ENCODE measurements around the gene TIMM50. TPM values are rescaled to one million over a fixed set of nuclear protein-coding genes. Genes with fewer than 3 reads are reported as not detected.
"Not testable (repeated sequence)": the region's sequence is repeated elsewhere in the genome, so short reads cannot be mapped to it uniquely, and the experiment has no call there.

The TIMM50 gene
- total RNA-seq, 4 donors from 2014 or later = 25.4 to 61.1 (median 33.2) TPM

DNA sequence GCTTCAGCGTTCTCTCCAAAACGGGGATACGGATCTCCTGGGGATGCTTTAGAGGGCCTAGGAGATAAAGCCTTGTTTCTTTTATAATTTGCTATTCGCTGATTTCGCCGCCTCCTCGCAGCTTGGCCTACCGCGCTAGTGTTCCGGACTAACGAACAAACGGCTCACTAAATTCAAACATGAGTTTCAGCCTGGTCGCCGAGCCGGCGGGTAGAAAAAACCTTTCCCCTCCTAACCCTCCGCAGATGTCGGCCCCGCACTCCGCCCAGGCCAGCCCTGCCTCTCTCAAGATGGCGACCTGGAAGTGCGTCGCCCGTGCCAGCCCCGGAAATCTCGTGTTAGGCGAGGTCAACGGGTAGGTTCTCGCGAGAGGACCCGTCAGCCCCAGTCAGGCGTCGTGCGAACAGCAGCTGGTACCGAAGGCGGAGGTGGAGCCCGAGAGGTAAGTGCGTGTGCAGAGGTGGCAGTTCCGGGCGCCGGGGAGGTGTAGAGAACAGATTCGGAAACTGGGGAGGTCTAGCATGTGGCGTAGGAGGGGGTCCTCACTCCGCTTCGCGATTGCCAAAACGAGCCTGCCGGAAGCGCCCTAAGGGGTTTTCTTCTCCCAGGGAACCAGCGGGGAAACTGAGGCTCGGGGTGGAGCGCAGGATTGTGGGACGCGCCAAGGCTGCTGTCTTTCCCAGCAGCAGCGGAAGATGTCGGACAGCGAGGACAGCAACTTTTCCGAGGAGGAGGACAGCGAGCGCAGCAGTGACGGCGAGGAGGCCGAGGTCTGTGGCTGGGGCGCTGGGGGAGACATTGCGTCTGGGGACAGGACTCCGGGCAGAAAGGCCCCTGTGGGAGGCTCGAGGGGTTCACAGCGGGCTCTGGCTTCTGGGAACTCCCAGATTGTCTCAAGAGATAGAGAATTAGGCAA, 35.2 kb upstream of the TIMM50 start, which contains the start of gene SUPT5H:
Gene SUPT5H (plus strand): TSS at position 387 of the 916 bp plus-strand sequence. CDS start 309 bp downstream, at position 696.
- Histone ChIP-seq H3K27ac (peak within 1 kb of the TSS; percentile 86 to 95 (median 90)), H3K36me3 (no peaks in the 10 kb centered on the region), H3K4me1 (peaks cover 0 to 41% (median 21%) of the 10 kb centered on the region in 4 donors), H3K27me3 (no peaks in the 10 kb centered on the region), H3K9me3 (no peaks in the 10 kb centered on the region), H3K4me3 (peak within 1 kb of the TSS; percentile 86 to 95 (median 90))
- TF ChIP-seq, protein P1, sequence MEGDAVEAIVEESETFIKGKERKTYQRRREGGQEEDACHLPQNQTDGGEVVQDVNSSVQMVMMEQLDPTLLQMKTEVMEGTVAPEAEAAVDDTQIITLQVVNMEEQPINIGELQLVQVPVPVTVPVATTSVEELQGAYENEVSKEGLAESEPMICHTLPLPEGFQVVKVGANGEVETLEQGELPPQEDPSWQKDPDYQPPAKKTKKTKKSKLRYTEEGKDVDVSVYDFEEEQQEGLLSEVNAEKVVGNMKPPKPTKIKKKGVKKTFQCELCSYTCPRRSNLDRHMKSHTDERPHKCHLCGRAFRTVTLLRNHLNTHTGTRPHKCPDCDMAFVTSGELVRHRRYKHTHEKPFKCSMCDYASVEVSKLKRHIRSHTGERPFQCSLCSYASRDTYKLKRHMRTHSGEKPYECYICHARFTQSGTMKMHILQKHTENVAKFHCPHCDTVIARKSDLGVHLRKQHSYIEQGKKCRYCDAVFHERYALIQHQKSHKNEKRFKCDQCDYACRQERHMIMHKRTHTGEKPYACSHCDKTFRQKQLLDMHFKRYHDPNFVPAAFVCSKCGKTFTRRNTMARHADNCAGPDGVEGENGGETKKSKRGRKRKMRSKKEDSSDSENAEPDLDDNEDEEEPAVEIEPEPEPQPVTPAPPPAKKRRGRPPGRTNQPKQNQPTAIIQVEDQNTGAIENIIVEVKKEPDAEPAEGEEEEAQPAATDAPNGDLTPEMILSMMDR (IDR thresholded peaks at IDR 0.05) = peak in 1 of 6 experiments; percentile 6
- TF ChIP-seq POLR2A (IDR thresholded peaks at IDR 0.05) = peak; percentile 88 to 96
- peak; percentile 98 to 99 (median 98) for DNase-seq

DNA sequence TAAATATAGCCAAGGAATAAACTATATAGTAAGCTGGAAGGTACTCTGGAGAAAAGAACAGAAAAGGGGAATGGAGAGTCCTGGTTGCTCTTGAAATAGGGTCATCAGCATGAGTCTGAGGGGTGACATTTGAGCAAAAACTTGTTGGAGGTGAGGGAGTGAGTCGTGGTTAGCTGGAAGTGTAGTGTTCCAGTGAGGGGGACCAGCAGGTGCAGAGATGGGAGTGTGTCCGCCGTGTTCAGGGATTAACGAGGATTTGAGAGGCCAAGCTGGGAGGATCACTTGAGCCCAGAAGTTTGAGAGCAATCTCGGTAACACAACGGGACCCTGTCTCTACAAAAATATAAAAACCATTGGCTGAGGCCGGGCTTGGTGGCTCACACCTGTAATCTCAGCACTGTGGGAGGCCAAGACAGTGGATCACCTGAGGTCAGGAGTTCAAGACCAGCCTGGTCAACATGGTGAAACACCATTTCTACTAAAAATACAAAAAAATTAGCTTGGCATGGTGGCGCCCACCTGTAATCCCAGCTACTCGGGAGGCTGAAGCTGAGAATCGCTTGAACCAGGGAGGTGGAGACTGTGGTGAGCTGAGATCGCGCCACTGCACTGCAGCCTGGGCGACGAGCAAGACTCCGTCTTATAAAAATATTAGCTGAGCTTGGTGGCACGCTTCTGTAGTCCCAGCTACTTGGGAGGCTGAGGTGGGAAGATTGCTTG, 34.1 kb upstream of the TIMM50 start:
- DNase-seq = no peak
- no peaks in the 10 kb centered on the region for H3K9me3 ChIP-seq
- H3K27me3 ChIP-seq = no peaks in the 10 kb centered on the region
- H3K36me3 ChIP-seq = no peaks in the 10 kb centered on the region
- peak overlapping the region; percentile 86 to 95 (median 90) for H3K4me3 ChIP-seq
- peaks cover 0 to 35% (median 21%) of the 10 kb centered on the region in 4 donors for H3K4me1 ChIP-seq
- no peak for TF ChIP-seq POLR2A (IDR thresholded peaks at IDR 0.05)
- TF ChIP-seq, protein P1 (IDR thresholded peaks at IDR 0.05) = no peak
- peak overlapping the region in 3 of 4 donors; percentile 90 to 95 (median 91) for H3K27ac ChIP-seq

DNA sequence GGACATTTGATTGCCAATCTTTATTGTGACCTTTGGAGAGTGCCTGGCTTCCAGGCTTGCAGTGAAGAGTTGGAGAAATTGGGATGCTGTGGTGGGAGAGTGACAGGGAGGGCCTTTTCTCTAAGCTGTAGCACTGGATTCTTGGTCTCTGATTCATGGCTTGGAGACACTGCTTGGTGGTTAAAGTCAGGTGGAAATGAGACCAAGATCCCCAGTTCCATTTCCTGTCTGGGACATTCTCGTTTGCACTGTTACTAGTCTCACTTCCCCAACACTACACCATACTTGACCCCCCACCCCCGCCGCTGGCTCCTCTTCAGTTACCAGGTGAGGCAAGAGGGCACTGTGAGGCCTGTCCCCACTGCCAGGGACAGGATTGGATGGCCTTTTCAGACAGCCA, 32.4 kb upstream of the TIMM50 start:
- DNase-seq = peak in 2 of 3 donors; percentile 60 to 77
- Histone ChIP-seq H3K27ac (peak overlapping the region in 1 of 4 donors; percentile 33), H3K27me3 (no peaks in the 10 kb centered on the region), H3K4me3 (peak overlapping the region in 1 of 4 donors; percentile 13), H3K4me1 (peaks cover 0 to 35% (median 21%) of the 10 kb centered on the region in 4 donors), H3K36me3 (peaks cover 0 to 7% (median 0%) of the 10 kb centered on the region in 3 donors), H3K9me3 (no peaks in the 10 kb centered on the region)
- TF ChIP-seq, protein P1 (IDR thresholded peaks at IDR 0.05) = no peak
- TF ChIP-seq POLR2A (IDR thresholded peaks at IDR 0.05) = no peak

DNA sequence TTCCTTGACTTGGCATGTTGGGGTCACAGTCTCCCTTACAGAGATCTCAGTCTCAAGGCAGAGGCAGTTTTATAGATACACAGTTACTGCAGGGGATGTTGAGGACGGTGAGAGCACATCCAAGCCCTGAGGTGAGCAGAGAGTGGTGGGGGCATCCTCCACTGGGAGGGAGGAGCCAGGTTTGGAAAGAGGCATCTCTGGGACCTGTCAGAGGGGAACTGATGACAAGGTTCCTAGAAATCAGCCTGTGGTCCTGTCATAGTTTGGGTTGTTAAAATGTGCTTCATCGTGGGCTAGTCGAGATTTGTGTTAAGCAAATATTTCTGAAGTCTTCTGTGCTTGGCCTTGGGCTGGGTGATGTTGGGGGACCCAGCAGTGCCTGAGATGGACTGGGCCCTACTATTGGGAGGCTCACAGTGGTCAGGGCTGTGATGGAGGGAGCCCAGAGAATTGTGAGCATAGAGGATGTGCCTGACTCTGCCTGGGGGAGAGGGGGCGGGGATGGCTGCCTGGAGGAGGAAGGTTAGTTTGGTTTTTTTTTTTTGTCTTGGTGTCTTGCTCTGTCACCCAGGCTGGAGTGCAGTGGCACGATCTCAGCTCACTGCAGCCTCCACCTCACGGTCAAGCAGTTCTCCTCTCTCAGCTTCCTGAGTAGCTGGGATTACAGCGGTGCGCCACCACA, 31.4 kb upstream of the TIMM50 start:
- Histone ChIP-seq H3K4me3 (no peak overlapping the region), H3K27me3 (no peaks in the 10 kb centered on the region), H3K27ac (peak overlapping the region in 1 of 4 donors; percentile 6), H3K4me1 (peaks cover 0 to 33% (median 20%) of the 10 kb centered on the region in 4 donors), H3K36me3 (peaks cover 0 to 17% (median 0%) of the 10 kb centered on the region in 3 donors), H3K9me3 (no peaks in the 10 kb centered on the region)
- TF ChIP-seq POLR2A (IDR thresholded peaks at IDR 0.05) = no peak
- TF ChIP-seq, protein P1 (IDR thresholded peaks at IDR 0.05) = no peak
- DNase-seq = no peak

DNA sequence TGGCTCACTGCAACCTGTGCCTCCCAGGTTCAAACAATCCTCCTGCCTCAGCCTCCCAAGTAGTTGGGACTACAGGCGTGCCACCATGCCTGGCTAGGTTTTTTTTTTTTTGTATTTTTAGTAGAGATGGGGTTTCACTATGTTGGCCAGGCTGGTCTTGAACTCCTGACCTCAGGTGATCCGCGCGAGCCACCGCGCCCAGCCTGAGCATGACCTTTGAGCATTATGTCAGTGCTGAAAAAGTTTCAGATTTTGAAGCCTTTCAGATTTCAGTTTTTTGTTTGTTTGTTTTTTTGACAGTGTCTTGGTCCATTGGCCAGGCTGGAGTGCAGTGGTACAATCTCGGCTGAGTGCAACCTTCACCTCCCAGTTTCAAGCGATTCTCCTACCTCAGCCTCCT, 29.4 kb upstream of the TIMM50 start:
- H3K9me3 ChIP-seq, H3K4me3 ChIP-seq, H3K27me3 ChIP-seq, DNase-seq, H3K27ac ChIP-seq: not testable (repeated sequence)
- Histone ChIP-seq H3K36me3 (peaks cover 0 to 29% (median 0%) of the 10 kb centered on the region in 3 donors), H3K4me1 (peaks cover 0 to 25% (median 16%) of the 10 kb centered on the region in 4 donors)

Data from Peyer's patch (tissue), 4 donors.